GM12873 (cell line): ENCODE data around the gene CTBP1.
A peak's percentile ranks its signal among the peaks of the same experiment; 100 is the strongest.

ENCODE experiments used
- CTCF ChIP-seq: IDR thresholded peaks from 2 replicates; pipeline ENCODE4 v1.5.1; 2012; ENCODE audit warnings: low read depth, mild to moderate bottlenecking, moderate library complexity, low read length, control low read depth; ENCODE audit not compliant: insufficient read depth; ENCODE audit errors: missing control alignments

CTBP1 gene

GRCh38 chr4:1168191-1169101 lies 80.5 kb downstream of the CTBP1 start:
- no peak for TF ChIP-seq CTCF

GRCh38 chr4:1167244-1167949 lies 81.5 kb downstream of the CTBP1 start:
- peak; percentile 95 for TF ChIP-seq CTCF

- no peak for TF ChIP-seq CTCF
These were observed 82.3 kb downstream of the CTBP1 start for GRCh38 chr4:1166509-1167243.

GRCh38 chr4:1164956-1165545 lies 83.9 kb downstream of the CTBP1 start:
- no peak for TF ChIP-seq CTCF

- TF ChIP-seq CTCF, result no peak
These were observed 84.5 kb downstream of the CTBP1 start for GRCh38 chr4:1164444-1164843.

GRCh38 chr4:1164040-1164439 lies 84.9 kb downstream of the CTBP1 start:
- TF ChIP-seq CTCF, result no peak
